Retinal pigment epithelial cell (primary cell): ENCODE measurements around the gene KRTAP10-6.

Source experiments
- DNase-seq: peaks from one replicate; pipeline ENCODE4 v3.0.0-alpha.2; 2010; ENCODE audit warnings: low read depth
- H3K4me3 ChIP-seq: 2 replicates; pipeline ENCODE4 v1.5.1; 2011; ENCODE audit warnings: mild to moderate bottlenecking, low read length, control low read depth, moderate library complexity
- CTCF ChIP-seq: conservative IDR thresholded peaks from 2 replicates; pipeline ENCODE4 v1.5.1; 2011; ENCODE audit warnings: low read depth, low read length, control low read depth, inconsistent platforms

KRTAP10-6 gene

GRCh38 chr21:44623575-44623974, 31.3 kb upstream of the KRTAP10-6 start:
- DNase-seq = no peak
- H3K4me3 ChIP-seq = no peak overlapping the region
- no peak for TF ChIP-seq CTCF

GRCh38 chr21:44619886-44620285, 27.6 kb upstream of the KRTAP10-6 start:
- no peak overlapping the region for H3K4me3 ChIP-seq
- no peak for DNase-seq
- TF ChIP-seq CTCF = no peak

GRCh38 chr21:44618909-44619308, 26.6 kb upstream of the KRTAP10-6 start:
- no peak overlapping the region for H3K4me3 ChIP-seq
- DNase-seq = no peak
- no peak for TF ChIP-seq CTCF

GRCh38 chr21:44618504-44618903, 26.2 kb upstream of the KRTAP10-6 start:
- TF ChIP-seq CTCF = no peak

GRCh38 chr21:44617071-44617501, 24.8 kb upstream of the KRTAP10-6 start:
- TF ChIP-seq CTCF = no peak
- DNase-seq = no peak
- H3K4me3 ChIP-seq = no peak overlapping the region

More at GRCh38 chr21:44618504-44618903, 26.2 kb upstream of the KRTAP10-6 start:
- DNase-seq = no peak
- H3K4me3 ChIP-seq = no peak overlapping the region

GRCh38 chr21:44616591-44616926, 24.3 kb upstream of the KRTAP10-6 start:
- TF ChIP-seq CTCF = no peak
- DNase-seq = no peak
- H3K4me3 ChIP-seq = no peak overlapping the region

GRCh38 chr21:44615911-44616590, 23.7 kb upstream of the KRTAP10-6 start:
- no peak overlapping the region for H3K4me3 ChIP-seq
- TF ChIP-seq CTCF = no peak
- DNase-seq = no peak
